GM23338 (cell line): Measurements from ENCODE around the gene DNAAF8. TPM values are rescaled to one million over a fixed set of nuclear protein-coding genes. Genes with fewer than 3 reads are reported as not detected.

Experiments
- ATAC-seq: fragments of 200-7000 bp; cut with Tn5 transposase; 3 replicates; pipeline ENCODE4 v1.9.1; 2020
- DNase-seq: peaks from one replicate; pipeline ENCODE4 v3.0.0-alpha.2; 2015; ENCODE audit warnings: low spot score
- H2AFZ ChIP-seq: fragments of 200-600 bp; sonication (generic); 2 replicates; pipeline ENCODE4 v1.8.0; 2016; ENCODE audit warnings: antibody characterized with exemption, mild to moderate bottlenecking, moderate library complexity
- H3F3A ChIP-seq: fragments of 200-600 bp; sonication (generic); replicated peaks from 2 replicates; pipeline ENCODE4 v1.8.0; 2017; ENCODE audit warnings: antibody characterized with exemption, mixed run types, low read depth
- H3K27ac ChIP-seq: fragments of 200-600 bp; sonication (generic); 2 replicates; pipeline ENCODE4 v1.6.1; 2016; ENCODE audit warnings: low read depth
- H3K27me3 ChIP-seq: fragments of 200-600 bp; sonication (generic); 2 replicates; pipeline ENCODE4 v1.8.0; 2016; ENCODE audit warnings: mild to moderate bottlenecking, mixed run types, moderate library complexity; ENCODE audit not compliant: insufficient read depth
- H3K36me3 ChIP-seq: fragments of 200-600 bp; sonication (generic); 2 replicates; pipeline ENCODE4 v1.8.0; 2016; ENCODE audit warnings: mild to moderate bottlenecking; ENCODE audit not compliant: insufficient read depth
- H3K4me1 ChIP-seq: fragments of 200-600 bp; sonication (generic); 2 replicates; pipeline ENCODE4 v1.8.0; 2016; ENCODE audit warnings: mild to moderate bottlenecking, moderate library complexity; ENCODE audit not compliant: insufficient read depth
- H3K4me2 ChIP-seq: fragments of 200-600 bp; sonication (generic); 2 replicates; pipeline ENCODE4 v1.7.1; 2017; ENCODE audit warnings: mixed run types
- H3K4me3 ChIP-seq: fragments of 200-600 bp; sonication (generic); 2 replicates; pipeline ENCODE4 v1.6.1; 2016; ENCODE audit warnings: mixed run types
- H3K79me2 ChIP-seq: fragments of 200-600 bp; sonication (generic); replicated peaks from 2 replicates; pipeline ENCODE4 v1.8.0; 2017; ENCODE audit warnings: mild to moderate bottlenecking; ENCODE audit not compliant: insufficient read depth
- H3K9me2 ChIP-seq: fragments of 200-600 bp; sonication (generic); 2 replicates; pipeline ENCODE4 v1.8.0; 2017; ENCODE audit not compliant: insufficient read depth
- H4K20me1 ChIP-seq: fragments of 200-600 bp; sonication (generic); replicated peaks from 2 replicates; pipeline ENCODE4 v1.8.0; 2017; ENCODE audit warnings: mild to moderate bottlenecking; ENCODE audit not compliant: insufficient read depth
- H3K27ac Mint-ChIP-seq: 2 replicates; pipeline ENCODE4 v1.8.0; 2020; ENCODE audit warnings: inconsistent platforms, mild to moderate bottlenecking, moderate library complexity, mixed read lengths
- H3K27me3 Mint-ChIP-seq: 3 replicates; pipeline ENCODE4 v1.8.0; 2022; ENCODE audit warnings: low read depth, mild to moderate bottlenecking, moderate library complexity, mixed read lengths, inconsistent platforms; ENCODE audit not compliant: insufficient read depth, poor library complexity
- H3K36me3 Mint-ChIP-seq: 3 replicates; pipeline ENCODE4 v1.8.0; 2021; ENCODE audit warnings: low read depth, mild to moderate bottlenecking, inconsistent platforms, moderate library complexity, mixed read lengths
- H3K4me1 Mint-ChIP-seq: 3 replicates; pipeline ENCODE4 v1.8.0; 2020; ENCODE audit warnings: mild to moderate bottlenecking, inconsistent platforms, mixed read lengths
- H3K4me3 Mint-ChIP-seq: 3 replicates; pipeline ENCODE4 v1.8.0; 2021; ENCODE audit warnings: moderate library complexity, mild to moderate bottlenecking, inconsistent platforms, mixed read lengths
- H3K9me3 Mint-ChIP-seq: 3 replicates; pipeline ENCODE4 v1.8.0; 2020; ENCODE audit warnings: moderate library complexity, mild to moderate bottlenecking, inconsistent platforms, mixed read lengths
- ETS1 ChIP-seq: IDR thresholded peaks from 2 replicates; pipeline ENCODE4 v1.6.1; 2016; ENCODE audit warnings: antibody characterized with exemption
- EZH2 ChIP-seq: fragments of 200-600 bp; sonication (generic); IDR thresholded peaks from one replicate; pipeline ENCODE4 v1.8.0; 2017; ENCODE audit warnings: antibody characterized with exemption, mild to moderate bottlenecking, low read depth; ENCODE audit not compliant: unreplicated experiment
- EZH2phosphoT487 ChIP-seq: fragments of 200-600 bp; sonication (generic); IDR thresholded peaks from one replicate; pipeline ENCODE4 v1.8.1; 2018; ENCODE audit warnings: antibody characterized with exemption; ENCODE audit not compliant: unreplicated experiment
- JUNB ChIP-seq: IDR thresholded peaks from one replicate; pipeline ENCODE4 v1.6.1; 2016; ENCODE audit warnings: antibody characterized with exemption; ENCODE audit not compliant: unreplicated experiment
- NANOG ChIP-seq: IDR thresholded peaks from 2 replicates; pipeline ENCODE4 v1.6.1; 2016; ENCODE audit warnings: antibody characterized with exemption, borderline replicate concordance
- REST ChIP-seq: IDR thresholded peaks from one replicate; pipeline ENCODE4 v1.6.1; 2018; ENCODE audit warnings: antibody characterized with exemption; ENCODE audit not compliant: unreplicated experiment
- STAT1 ChIP-seq: IDR thresholded peaks from one replicate; pipeline ENCODE4 v1.6.1; 2016; ENCODE audit warnings: antibody characterized with exemption; ENCODE audit not compliant: unreplicated experiment
- ZNF462 ChIP-seq: fragments of 250-450 bp; sonication (Bioruptor Pico); IDR thresholded peaks from 2 replicates; pipeline ENCODE4 v1.5.0; 2020; ENCODE audit warnings: mild to moderate bottlenecking, moderate library complexity
- polyA plus RNA-seq: library from polyadenylated mRNA; unstranded; fragments of >200 nt; fragmentation: Nextera tagmentation; extraction: Ambion mirVana; gene quantifications from 2 replicates; pipeline ENCODE4 v1.2.1, GENCODE V29; 2016
- total RNA-seq: library from RNA; depleted of rRNA; stranded (reverse); fragments of >200 nt; shearing (Covaris generic); gene quantifications from 2 replicates; pipeline ENCODE4 v1.2.3, GENCODE V29; 2014

DNAAF8 gene
- total and polyA plus RNA-seq, 2 experiments from 2014 or later: 0.34 to 1.3 TPM

- TF ChIP-seq ETS1 (no peak), NANOG (no peak), STAT1 (no peak), REST (no peak), JUNB (no peak), EZH2phosphoT487 (no peak)
These were observed 16.6 kb downstream of the DNAAF8 start (continued) for GRCh38 chr16:4750896-4751295.

- no peaks in the 10 kb centered on the region for H3K79me2 ChIP-seq
- H3K27me3 ChIP-seq: no peaks in the 10 kb centered on the region
- Mint-ChIP-seq H3K27me3 (peaks cover 3% of the 10 kb centered on the region), H3K4me1 (no peaks in the 10 kb centered on the region), H3K36me3 (peaks cover 46% of the 10 kb centered on the region), H3K4me3 (no peak overlapping the region), H3K9me3 (peaks cover 6% of the 10 kb centered on the region; the same call in 2 of the 3 replicates), H3K27ac (no peak overlapping the region)
- no peak for ATAC-seq
- H4K20me1 ChIP-seq: no peaks in the 10 kb centered on the region; the same call in none of the 2 replicates
- no peak overlapping the region for H3K4me2 ChIP-seq
- no peak overlapping the region for H3K27ac ChIP-seq
- no peak overlapping the region for H2AFZ ChIP-seq
- H3K4me3 ChIP-seq: no peak overlapping the region
- DNase-seq: no peak
- H3K4me1 ChIP-seq: no peaks in the 10 kb centered on the region
- no peaks in the 10 kb centered on the region for H3F3A ChIP-seq
- H3K9me2 ChIP-seq: no peaks in the 10 kb centered on the region
- peaks cover 13% of the 10 kb centered on the region; the same call in 1 of the 2 replicates for H3K36me3 ChIP-seq
- TF ChIP-seq EZH2 (no peak), ZNF462 (CRISPR knock-in tag) (no peak)
These were observed 18.2 kb downstream of the DNAAF8 start for GRCh38 chr16:4752351-4753100.
